ENCODE measurements around the gene SRGAP3.

Gene SRGAP3

GRCh38 chr3:8975081-8976020, 274.1 kb downstream of the SRGAP3 start:
- DNase-seq (ENCODE audit: low read depth): no peak
- H3K4me3 ChIP-seq (replicated peaks; ENCODE audit: low read depth, low read length): no peak overlapping the region
- no peak for TF ChIP-seq CTCF (IDR thresholded peaks at IDR 0.05; ENCODE audit: low read length, missing control alignments)

GRCh38 chr3:8974458-8974857, 275.0 kb downstream of the SRGAP3 start:
- no peak overlapping the region for H3K4me3 ChIP-seq (replicated peaks; ENCODE audit: low read depth, low read length)
- no peak for TF ChIP-seq CTCF (IDR thresholded peaks at IDR 0.05; ENCODE audit: low read length, missing control alignments)
- DNase-seq (ENCODE audit: low read depth): no peak

GRCh38 chr3:8972639-8973038, 276.8 kb downstream of the SRGAP3 start:
- TF ChIP-seq CTCF (IDR thresholded peaks at IDR 0.05; ENCODE audit: low read length, missing control alignments): no peak
- no peak overlapping the region for H3K4me3 ChIP-seq (replicated peaks; ENCODE audit: low read depth, low read length)
- peak; percentile 49 for DNase-seq (ENCODE audit: low read depth)

- DNase-seq (ENCODE audit: low read depth): peak; percentile 77
- TF ChIP-seq CTCF (IDR thresholded peaks at IDR 0.05; ENCODE audit: low read length, missing control alignments): peak; percentile 95
Observed at GRCh38 chr3:8970971-8971589, 278.4 kb downstream of the SRGAP3 start.

GRCh38 chr3:8969241-8969640, 280.2 kb downstream of the SRGAP3 start:
- TF ChIP-seq CTCF (IDR thresholded peaks at IDR 0.05; ENCODE audit: low read length, missing control alignments): no peak
- DNase-seq (ENCODE audit: low read depth): no peak
- no peak overlapping the region for H3K4me3 ChIP-seq (replicated peaks; ENCODE audit: low read depth, low read length)

More at GRCh38 chr3:8970971-8971589, 278.4 kb downstream of the SRGAP3 start:
- H3K4me3 ChIP-seq (replicated peaks; ENCODE audit: low read depth, low read length): no peak overlapping the region

GRCh38 chr3:8968375-8968882, 281.0 kb downstream of the SRGAP3 start:
- H3K4me3 ChIP-seq (replicated peaks; ENCODE audit: low read depth, low read length): no peak overlapping the region
- no peak for TF ChIP-seq CTCF (IDR thresholded peaks at IDR 0.05; ENCODE audit: low read length, missing control alignments)

More at GRCh38 chr3:8968375-8968882, 281.0 kb downstream of the SRGAP3 start:
- DNase-seq (ENCODE audit: low read depth): no peak
